HG03558 (cell line): ENCODE data around the gene CEBPA.

Experiments used
- ATAC-seq: cut with Tn5 transposase; IDR thresholded peaks from one replicate; pipeline ENCODE4 v1.9.1; 2021; ENCODE audit warnings: moderate number of reproducible peaks; ENCODE audit not compliant: unreplicated experiment; ENCODE audit errors: extremely low read depth

CEBPA gene

GRCh38 chr19:33302175-33302973 is at the start of gene CEBPA:
CEBPA (minus strand) TSS chr19:33302534; CDS start chr19:33302414, 120 bp downstream.
- ATAC-seq, result peak; percentile 61

GRCh38 chr19:33350538-33351309 is 48.4 kb upstream of the CEBPA start:
- no peak for ATAC-seq

GRCh38 chr19:33349319-33350289 is 47.3 kb upstream of the CEBPA start:
- no peak for ATAC-seq

- no peak for ATAC-seq
These were observed 46.1 kb upstream of the CEBPA start for GRCh38 chr19:33348301-33349010.

- no peak for ATAC-seq
These were observed 45.0 kb upstream of the CEBPA start for GRCh38 chr19:33347300-33347699.

- no peak for ATAC-seq
These were observed 44.3 kb upstream of the CEBPA start for GRCh38 chr19:33346665-33347064.

- no peak for ATAC-seq
These were observed 42.8 kb upstream of the CEBPA start for GRCh38 chr19:33345163-33345562.

GRCh38 chr19:33344573-33344925 is 42.2 kb upstream of the CEBPA start:
- no peak for ATAC-seq

GRCh38 chr19:33343859-33344572 is 41.7 kb upstream of the CEBPA start:
- no peak for ATAC-seq

GRCh38 chr19:33343301-33343700 is 41.0 kb upstream of the CEBPA start:
- no peak for ATAC-seq

GRCh38 chr19:33340991-33341390 is 38.7 kb upstream of the CEBPA start:
- no peak for ATAC-seq

GRCh38 chr19:33339016-33339984 is 37.0 kb upstream of the CEBPA start:
- no peak for ATAC-seq

GRCh38 chr19:33335446-33335845 is 33.1 kb upstream of the CEBPA start:
- no peak for ATAC-seq

GRCh38 chr19:33334271-33334670 is 31.9 kb upstream of the CEBPA start:
- ATAC-seq, result no peak

- ATAC-seq, result no peak
These were observed 31.3 kb upstream of the CEBPA start for GRCh38 chr19:33333642-33334041.

GRCh38 chr19:33333151-33333550 is 30.8 kb upstream of the CEBPA start:
- ATAC-seq, result no peak

GRCh38 chr19:33332248-33332647 is 29.9 kb upstream of the CEBPA start:
- no peak for ATAC-seq

GRCh38 chr19:33329736-33330135 is 27.4 kb upstream of the CEBPA start:
- no peak for ATAC-seq
